ENCODE measurements around the gene RLF.
"Not testable (repeated sequence)": the region's sequence is repeated elsewhere in the genome, so short reads cannot be mapped to it uniquely, and the experiment has no call there.

The RLF gene

DNA sequence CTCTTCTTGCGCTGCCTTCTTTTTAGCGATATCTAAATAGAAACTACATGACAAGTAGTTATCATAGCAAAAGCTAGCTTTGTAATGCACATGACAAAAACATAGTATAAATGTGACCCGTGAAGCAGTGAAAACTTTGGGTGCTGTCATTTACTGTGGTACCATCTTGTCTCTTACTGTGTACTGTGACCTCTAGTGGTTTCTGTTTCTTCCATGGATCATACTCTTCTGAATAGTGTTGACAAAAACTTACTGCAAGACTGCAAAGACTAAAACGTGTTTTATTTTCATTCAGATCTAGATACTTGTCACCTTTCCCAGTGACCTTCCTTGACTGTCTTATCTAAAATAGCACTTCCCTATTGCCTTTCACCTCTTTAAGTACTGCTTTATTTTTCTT lies 6.1 kb downstream of the RLF start:
- no peak for DNase-seq

DNA sequence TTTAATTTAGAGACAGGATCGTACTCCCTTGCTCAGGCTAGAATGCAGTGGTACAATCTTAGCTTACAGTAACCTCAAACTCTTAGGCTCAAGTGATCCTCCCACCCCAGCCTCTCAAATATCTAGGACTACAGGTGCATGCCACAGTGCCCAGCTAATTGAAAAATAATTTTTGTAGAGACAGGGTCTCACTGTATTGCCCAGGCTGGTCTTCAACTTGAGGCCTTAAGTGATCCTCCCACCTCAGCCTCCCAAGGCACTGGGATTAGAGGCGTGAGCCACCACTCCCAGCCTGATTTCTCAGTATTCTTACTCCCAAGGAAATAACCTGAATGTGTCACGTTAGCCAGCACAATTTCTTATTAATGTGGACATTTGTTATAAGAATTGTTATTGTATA lies 9.8 kb downstream of the RLF start:
- DNase-seq: no peak

DNA sequence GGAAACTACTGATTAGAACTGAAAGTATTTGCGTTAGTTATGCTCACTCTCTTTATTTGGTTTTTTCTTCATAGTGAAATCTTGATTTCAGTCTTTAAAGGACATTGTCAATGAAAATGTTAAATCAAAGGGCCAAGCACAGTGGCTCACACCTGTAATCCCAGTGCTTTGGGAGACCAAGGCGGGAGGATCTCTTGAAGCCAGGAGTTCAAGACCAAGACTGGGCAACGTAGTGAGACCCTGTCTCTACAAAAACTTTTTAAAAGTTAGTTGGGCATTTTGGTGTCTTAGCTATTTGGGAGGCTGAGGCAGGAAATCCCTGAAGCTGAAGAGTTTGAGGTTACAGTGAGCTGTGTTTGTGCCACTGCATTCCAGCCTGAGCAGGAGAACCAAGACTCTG lies 13.6 kb downstream of the RLF start:
- DNase-seq: no peak

DNA sequence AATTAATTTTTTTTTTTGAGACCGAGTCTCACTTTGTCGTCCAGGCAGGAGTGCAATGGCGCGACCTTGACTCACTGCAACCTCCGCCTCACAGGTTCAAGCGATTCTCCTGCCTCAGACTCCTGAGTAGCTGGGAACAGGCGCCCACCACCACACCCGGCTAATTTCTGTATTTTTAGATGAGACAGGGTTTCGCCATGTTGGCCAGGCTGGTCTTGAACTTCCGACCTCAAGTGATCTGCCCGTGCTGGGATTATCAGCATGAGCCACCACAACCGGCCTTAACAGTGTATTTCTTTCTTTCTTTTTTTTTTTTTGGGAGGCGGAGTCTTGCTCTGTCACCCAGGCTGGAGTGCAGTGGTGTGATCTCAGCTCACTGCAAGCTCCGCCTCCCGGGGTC lies 15.8 kb downstream of the RLF start:
- DNase-seq: not testable (repeated sequence)

DNA sequence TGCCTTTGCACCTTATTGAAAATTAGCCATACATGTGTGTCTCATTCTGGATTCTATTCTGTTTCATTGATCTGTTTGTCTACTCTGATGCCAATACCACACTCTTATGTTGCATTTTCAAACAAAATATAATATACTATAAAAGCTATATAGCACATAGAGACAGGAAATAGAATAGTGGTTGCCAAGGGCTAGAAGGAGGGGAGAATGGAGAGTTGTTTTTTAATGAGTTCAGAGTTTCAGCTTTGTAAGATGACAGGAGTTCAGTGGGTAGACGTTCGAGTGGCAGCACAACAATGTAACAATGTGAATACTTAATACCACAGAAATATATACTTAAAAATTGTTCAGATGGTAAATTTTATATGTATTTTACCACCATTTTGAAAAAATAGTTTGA lies 17.0 kb downstream of the RLF start:
- DNase-seq: no peak

DNA sequence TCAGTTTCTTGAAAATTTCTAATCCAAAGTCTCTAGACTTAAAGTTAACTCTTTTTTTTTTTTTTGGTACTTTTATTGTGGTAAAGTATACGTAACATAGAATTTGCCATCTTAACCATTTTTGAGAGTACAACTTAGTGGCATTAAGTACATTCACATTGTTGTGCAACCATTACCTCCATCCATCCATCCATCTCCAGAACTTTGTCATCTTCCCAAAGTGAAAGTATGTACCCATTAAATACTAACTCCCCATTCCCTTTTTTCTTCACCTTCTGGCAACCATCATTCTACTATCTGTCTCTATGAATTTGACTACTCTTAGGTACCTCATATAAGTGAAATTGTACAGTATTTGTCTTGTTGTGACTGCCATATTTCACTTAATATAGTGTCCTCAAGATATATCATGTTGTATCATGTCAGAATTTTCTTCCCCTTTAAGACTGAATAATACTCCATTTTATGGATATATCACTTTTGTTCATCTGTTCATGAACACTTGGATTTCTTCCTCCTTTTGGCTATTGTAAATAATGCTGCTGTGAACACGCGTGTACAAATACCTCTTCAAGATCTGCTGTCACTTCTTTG lies 18.4 kb downstream of the RLF start:
- no peak for DNase-seq

DNA sequence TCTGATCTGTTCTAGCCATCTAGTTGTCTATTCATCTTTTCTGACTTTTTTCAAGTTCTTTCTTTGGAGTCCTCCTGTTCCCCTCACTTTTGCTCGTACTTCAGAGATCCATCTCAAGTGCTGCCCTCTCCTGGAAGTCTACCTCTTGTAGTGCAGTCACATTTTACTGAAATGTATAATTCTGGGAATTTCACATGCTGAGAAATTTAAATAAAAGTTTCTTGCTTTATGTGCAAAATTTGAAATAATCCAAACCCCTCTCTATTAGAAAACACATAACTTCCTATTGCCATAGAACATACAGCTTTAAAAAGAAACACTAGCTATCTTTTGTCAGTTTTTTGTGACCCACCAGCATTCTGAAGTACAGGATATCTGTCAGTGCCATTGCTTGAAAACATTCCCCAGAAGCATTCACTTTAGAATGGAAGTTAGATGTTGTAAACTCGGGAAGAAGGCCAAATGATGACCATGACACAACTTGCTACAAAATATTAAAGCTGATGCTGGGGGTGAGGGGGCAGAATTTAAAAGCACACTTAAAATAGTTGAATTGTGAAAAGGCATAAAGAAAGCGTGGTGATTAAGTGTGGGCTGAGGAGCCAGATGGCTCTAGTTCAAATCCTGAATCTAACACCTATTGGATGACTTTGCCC lies 22.0 kb downstream of the RLF start:
- DNase-seq: no peak

DNA sequence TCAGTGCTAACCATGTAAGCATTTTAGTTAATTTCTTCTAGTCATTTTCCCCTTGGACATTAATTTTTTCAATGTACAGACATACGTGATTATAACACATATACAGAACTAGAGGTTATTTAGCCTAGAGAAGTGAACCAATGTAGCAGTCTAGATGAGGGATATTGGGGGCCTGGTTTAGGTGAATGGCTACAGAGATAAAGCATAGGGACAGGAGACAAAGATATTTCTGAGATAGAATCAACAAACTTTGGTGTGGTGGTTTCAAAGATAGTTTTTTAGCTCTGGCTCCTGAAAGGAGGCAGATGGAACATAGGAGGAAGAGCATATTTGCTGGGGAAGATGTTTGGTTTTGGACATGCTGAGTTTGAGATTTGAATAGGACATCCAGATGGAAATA lies 23.0 kb downstream of the RLF start:
- DNase-seq: no peak

DNA sequence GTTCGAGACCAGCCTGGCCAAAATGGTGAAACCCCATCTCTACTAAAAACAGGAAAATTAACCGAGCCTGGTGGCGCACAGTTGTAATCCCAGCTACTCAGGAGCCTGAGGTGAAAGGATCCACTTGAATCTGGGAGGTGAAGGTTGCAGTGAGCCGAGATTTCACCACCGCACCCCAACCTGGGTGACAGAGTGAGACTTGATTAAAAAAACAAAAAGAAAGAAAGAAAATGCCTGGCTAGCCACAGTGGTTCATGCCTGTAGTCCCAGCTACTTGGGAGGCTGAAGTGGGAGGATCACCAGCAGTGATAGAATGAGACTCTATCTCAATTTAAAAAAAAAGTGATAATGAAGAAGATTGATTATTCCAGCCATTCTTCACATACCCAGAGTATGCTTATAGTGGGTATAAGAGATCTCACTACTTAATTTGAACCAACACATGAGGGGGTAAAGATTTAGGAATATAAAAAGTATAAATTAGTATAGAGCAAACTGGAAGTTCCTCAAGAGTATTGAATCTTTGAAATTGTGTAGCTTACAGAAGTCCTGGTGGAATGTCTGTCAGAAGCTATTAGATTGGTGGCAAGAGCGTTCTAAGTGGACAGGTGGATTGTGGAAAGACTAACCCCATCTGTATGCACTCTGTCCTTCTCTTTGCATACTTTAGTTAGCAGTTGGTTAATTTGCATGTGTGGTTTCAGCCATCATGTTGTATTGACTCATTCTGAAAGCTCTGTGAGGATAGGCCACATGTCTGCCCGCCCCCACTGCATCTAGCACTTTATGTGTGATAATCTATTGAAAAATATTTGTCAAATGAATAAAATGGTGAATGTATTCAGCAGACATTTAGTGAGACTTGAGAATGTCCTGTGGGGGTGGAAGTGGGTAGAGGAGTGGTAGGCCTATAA lies 25.0 kb downstream of the RLF start:
- DNase-seq: no peak

DNA sequence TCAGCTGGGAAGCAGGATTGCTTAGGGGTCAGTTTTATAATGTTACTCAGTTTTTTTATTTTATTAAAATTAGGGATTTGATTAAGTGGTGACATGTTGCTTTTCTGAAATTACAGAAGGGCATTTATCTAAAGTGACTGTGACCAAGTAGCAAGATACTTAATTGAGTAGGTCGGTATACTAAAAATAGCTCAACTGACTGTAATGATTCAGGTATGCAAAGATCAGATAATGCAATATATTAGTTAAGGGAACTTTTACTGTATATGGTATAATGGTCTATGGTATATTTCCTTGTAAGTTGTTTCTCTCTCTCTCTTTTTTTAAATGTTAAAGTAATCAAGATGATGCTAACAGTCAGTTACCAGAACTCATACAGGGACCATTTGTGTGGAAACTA lies 26.2 kb downstream of the RLF start:
- DNase-seq: no peak

DNA sequence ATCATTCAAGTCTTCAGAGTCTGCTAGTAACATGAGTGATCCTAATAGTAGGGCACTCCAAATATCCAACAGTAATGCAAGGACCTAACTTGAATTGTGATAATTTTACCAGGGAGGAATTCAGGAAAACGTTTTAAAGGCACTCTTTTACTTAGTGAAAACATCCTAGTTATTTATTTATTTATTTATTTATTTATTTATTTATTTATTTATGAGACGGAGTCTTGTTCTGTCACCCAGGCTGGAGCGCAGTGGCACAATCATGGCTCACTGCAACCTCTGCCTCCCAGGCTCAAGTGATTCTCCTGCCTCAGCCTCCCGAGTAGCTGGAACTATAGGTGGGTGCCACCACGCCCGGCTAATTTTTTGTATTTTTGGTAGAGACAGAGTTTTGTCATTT lies 33.5 kb downstream of the RLF start:
- DNase-seq: not testable (repeated sequence)

DNA sequence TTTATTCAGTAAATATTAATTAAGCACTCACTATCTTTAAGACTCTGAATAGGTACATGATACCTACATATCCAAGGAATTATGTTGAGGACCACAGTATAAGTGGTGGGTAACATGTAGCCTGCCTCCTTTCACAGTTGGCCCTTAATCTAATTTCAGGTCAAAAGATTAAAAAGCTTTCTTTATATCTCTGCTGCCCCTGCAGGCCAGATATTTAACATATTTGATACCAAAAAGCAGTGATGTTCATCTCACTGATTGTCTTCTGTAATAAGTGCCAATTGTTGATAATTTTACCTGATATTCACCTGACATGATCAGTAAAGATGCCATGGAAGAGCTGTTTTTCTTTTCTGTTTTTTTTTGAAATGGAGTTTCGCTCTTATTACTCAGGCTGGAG lies 36.5 kb downstream of the RLF start:
- no peak for DNase-seq

DNA sequence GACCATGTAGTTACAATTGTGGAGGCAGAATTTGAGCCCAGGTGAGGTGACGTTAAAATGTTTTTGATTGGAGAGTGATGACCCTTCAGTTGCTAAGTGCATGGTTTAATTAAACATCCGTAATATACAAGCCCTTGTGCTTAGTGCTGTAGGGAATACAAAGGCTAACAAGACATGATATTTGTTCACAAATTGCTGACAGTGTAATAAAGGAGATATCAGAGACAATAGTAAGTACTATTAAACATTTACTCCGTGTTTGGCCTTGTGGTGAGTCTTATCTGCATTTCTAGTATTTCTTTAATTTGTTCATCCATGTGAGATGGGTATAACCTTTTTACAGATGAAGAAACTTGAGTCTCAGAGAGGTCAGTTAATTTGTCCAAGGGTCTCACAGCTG lies 37.9 kb downstream of the RLF start:
- DNase-seq: no peak

DNA sequence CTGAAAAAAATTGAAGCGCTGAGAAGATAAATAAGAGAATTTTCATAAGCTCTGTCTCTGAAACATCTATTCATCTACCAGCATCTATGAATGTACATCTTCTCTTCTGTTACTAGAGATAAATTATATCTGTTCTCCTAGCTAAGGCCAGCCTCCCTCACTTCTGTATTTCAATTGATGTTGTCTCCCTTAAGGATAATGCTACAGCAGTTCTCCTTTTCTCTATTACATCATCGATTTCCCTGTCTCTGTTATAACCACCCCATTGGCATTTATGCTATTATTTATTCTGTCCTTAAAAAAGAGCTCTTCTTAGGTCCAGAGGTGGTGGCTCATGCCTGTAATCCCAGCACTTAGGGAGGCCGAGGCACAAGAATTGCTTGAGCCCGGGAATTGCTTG lies 43.7 kb downstream of the RLF start:
- DNase-seq: no peak

DNA sequence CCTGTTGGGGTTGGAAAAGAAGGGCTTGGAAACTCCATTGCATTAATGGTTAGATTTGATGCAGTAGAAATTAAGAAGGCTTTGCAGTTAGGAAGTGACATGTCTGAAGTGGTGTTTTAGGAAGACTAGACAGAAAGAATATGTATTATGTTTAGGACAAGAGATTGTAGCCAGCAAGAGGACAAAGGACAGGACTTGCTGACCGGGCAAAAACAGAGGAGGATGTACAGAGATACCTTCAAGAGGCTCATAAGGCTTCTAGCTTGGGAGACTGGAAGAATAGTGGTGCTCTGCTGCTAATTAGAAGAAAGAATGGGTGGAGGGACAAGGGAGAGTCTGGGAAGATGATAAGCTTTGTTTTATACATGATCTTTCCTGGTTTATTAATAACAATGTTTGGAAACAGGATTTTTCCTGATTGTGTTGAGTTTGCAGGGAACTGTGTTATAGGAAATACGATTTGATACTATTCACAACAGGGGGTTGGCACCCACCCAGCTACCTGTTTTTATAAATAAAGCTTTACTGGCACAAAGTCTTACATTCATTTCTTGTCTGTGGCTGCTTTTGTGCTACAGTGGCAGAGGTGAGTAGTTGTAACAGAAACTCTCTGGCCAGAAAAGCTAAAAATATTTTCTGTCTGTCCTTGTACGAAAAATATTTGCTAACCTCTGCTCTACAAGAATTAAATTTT lies 49.5 kb downstream of the RLF start:
- DNase-seq: no peak

DNA sequence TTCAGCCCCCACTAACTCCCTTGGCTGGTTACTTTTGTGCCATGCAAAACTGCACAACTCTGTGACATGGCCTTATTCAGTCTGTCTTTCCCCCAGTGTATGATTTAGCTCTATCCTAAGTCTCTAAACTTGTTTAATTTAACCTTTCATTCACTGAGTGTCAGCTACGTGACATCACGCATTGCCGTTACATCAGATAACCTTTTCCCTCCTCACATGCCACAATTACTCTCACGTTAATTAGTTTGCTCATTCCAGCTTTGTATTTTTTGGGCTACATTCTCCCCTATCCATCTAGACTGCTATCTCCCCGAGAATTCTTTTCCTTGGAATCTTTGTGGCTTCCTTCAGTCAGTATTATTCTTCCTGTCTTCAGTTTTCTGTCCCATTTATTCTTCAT lies 57.1 kb downstream of the RLF start:
- no peak for DNase-seq

DNA sequence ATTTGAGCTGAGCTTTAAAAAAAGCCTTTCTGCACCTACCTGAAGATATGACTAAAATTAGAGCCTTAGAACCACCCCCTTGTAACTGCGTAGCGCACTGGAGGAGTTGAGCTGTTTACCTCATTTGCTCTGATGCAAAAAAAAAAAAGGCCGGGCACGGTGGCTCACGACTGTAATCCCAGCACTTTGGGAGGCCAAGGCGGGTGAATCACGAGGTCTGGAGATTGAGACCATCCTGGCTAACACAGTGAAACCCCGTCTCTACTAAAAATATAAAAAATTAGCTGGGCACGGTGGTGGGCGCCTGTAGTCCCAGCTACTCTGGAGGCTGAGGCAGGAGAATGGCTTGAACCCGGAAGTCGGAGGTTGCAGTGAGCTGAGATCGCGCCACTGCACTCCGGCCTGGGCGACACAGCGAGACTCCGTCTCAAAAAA lies 60.3 kb downstream of the RLF start:
- DNase-seq: not testable (repeated sequence)

DNA sequence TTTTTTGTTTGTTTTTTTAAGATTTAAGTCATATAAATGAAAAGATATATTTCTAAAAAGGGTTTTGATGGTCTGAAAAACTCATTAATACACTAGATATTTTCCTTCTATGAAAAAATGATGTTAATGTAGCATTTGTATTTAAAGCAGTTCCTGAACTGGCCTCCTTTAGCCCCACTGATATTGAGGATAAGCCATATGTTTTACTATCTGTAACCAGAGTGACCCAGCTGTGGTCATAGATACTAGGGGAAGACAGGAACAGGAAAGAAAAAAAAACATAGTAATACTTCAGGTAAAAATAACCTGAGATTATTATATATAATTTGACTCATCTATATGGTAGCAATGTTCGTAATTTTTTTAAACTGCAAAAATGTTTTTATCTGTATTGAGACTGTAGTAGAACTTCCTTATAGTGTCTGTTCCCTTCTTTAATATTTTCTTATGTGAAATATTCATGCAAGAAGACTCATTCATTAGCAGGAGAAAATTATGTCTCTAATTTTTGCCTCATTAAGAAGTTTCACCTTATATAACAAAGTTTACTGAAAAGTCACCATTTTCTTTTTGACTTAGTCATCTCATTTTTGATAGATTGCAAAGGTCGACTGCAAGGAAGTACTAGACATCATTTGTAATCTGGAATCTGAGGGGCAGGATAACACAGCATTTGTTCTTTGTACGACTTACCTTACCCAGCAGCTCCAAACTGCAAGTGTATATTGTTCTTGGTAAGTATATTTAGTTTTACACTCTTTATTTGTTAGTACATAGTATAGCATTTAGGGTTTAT lies 61.0 kb downstream of the RLF start:
- DNase-seq: no peak

DNA sequence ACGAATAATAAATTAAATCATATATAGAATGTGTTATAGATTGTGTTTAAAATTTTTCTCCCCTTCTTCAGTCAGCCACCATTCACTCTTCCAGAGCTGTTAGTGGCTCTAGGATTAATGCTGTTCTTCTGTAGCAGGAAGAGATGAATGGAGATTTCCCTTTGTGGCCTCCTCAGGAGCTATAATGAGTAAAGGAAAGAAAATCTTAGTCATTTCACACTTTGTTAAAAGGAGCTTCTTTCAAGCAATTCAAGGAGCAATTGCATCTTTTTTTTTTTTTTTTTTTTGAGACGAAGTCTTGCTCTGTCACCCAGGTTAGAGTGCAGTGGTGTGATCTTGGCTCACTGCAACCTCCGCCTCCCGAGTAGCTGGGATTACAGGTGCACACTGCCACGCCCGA lies 62.9 kb downstream of the RLF start:
- no peak for DNase-seq

DNA sequence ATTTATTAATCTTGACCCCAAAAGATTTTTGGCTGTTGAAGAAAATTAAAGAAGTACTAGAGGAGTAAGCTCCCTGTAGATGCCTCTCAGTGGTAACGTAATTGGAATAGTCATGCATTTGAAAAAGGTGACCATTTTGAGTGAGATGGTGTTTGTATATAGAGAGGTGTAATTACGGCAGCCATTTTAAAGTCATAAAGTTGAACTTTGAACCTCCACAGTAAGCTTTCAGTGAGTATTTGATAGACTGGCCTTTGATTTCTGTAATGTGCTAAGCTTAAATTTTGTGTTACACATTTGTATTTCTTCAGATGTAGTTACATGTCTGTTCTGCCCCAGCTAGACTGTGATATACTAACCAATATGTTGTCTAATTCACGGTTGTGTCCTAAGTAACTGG lies 65.0 kb downstream of the RLF start:
- no peak for DNase-seq

DNA sequence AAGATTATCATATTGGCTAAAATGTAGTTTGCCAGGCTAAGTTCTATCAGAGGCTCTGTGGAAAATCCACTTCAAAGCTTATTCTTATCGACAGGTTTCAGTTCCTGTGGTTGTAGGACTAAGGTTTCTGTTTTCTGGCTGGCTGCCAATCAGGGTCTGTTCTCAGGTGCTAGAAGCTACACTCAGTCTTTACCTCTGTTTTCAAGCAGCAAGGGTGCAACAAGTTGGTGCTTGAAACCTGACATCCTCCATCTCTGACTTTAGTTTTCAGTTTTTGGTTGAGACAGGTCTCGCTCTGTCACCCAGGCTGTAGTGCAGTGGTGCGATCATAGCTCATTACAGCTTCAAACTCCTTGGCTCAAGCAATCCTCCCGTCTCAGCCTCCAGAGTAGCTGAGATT lies 71.3 kb downstream of the RLF start:
- no peak for DNase-seq

DNA sequence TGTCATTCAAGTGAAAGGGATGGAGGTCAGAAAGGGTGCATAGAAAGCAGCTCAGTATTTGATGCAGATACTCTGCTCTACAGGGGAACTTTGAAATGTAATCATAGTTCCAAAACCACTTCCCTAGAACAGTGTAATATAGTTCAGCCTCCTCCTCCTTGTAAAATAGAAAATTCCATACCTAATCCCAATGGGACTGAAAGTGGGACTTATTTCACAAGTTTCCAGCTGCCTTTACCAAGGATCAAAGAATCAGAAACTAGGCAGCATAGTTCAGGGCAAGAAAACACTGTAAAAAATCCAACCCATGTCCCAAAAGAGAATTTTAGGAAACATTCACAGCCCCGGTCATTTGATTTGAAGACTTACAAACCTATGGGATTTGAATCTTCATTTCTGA lies 78.4 kb downstream of the RLF start:
- no peak for DNase-seq

DNA sequence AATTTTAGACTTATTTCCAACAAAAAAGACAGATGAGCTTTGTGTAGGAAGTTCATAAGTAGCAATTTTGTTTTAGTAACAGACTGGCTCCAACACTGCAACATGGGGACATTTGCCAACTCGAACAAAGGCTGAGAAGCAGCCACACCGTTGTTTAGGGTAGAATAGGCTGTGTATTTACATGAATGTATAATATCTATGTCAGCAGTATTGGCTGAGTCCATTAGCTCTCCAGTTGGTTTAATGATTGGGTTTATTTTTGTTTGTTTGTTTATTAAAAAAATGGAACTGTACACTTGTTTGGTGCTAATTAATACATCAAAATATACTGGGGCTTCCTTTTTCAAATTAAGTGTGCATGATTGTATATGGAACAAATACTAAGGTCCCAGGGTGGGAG lies 79.2 kb downstream of the RLF start:
- DNase-seq: no peak
